Measurements from ENCODE around the gene HLCS.
"Not testable (repeated sequence)": the region's sequence is repeated elsewhere in the genome, so short reads cannot be mapped to it uniquely, and the experiment has no call there.

HLCS gene

GRCh38 chr21:36955783-36956182, 10.7 kb downstream of the HLCS start:
- no peak for DNase-seq

- DNase-seq, result not testable (repeated sequence)
Measured at GRCh38 chr21:36952331-36952730, 14.1 kb downstream of the HLCS start.

- no peak for DNase-seq
Measured at GRCh38 chr21:36949171-36950141, 17.0 kb downstream of the HLCS start.

- no peak for DNase-seq
Measured at GRCh38 chr21:36948686-36949085, 17.8 kb downstream of the HLCS start.

DNA sequence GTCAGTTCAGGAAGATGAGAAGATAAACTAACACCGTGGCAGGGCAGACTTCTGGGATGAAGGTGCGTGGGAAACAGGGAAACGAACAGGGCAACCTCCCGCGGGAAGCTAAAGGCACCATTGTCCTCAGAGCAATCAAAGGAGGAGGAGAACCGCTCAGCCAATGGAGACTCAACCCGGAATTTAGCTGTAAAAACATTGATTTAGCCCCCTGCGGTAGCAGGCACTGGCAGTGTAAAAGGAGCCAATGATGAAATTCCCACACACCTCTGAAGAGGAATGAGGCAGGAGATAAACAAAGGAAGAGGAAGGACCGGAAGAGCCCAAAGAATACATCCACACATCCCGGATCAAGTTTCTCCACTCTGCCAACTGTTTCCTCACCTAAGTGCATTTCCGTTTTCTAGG, 19.5 kb downstream of the HLCS start:
- no peak for DNase-seq

DNA sequence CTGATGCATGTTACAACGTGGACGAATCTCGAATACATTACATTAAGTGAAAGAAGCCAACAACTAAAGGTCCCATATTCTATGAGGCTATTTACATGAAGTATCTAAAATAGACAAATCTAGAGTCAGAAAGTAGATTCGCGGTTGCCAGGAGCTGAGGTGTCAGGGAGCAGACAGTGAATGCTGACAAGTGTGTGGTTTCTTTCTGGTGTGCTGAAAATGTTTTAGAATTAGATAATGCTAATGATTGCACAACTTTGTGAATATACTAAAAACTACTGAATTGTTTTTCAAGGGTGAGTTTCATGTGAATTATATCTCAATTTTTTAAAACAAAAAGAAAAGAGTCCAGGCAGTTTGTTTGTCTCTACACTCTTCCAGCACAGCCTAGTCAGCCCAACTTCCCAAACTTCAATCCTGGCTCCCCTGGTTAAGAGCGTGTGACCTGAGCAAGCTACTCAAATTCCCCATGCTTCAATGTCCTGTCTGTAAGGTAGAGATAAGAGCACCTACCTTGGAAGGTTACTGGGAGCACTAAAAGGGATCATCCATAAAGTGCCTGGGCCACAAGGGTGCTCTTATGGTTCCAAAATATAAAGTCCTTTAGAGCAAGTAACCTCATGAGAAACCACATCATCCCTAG, 20.9 kb downstream of the HLCS start:
- no peak for DNase-seq

DNA sequence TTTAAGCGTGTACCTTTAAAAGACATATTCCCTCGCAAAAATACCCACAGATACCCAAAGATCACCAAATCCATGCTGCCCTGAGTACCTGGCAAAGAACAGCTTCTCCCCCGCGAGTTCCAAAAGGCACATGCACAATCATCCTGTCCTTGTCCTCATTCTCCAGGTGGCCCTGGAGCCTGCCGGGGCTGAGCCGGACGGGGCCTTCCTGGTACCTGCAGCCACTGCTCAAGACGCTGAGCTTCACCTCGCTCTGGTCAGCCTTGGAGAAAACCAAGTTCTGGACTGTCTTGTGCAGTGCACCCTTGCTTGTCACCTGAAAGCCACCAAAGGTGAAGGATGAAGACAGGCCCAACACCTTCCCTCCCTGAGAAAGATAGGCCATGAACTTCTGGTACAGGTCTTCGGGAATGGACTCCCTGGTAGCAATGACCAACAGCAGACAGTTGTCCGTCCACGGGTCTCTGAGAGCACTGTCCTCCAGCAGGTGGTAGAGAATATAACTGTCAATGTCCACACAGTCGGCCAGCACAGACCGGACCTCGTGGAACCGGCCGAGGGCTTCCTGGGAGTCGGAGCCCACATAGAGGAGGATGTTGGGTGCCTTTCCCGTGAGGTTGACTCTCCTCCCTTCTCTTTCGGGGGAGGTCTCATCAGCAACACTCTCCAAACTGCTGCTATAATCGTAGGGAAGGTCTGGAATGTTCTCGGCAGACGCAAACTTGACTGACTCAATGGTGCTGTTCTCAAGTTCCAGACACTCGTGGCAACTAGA, 29.9 kb downstream of the HLCS start:
- no peak for DNase-seq

DNA sequence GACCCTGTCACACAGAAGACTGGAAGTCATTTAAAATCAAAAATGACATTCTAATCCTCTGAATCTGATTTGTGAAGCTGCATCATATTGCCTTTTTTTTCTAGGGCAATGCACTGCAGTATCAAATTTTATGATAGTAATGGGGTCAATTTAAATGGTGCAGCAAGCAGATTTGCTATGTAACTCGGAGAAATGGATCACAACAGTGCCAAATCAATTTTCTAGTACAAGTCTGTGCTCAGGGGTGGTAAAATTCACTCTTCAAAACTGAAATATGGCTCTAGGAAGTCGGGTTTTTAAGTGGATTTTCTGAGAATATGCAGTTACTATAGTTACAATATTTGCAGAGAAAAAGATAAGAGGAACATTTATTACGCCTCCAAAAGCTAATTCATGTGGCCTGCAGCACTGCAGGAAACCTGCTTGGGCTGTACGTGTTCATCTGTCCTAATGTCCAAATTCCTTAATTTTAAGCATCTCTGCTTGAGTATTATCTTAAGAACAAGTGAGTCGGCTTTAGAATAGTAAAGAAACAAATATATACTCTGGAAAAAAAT, 31.5 kb downstream of the HLCS start:
- no peak for DNase-seq

- no peak for DNase-seq
Measured at GRCh38 chr21:36932161-36932816, 34.2 kb downstream of the HLCS start.

DNA sequence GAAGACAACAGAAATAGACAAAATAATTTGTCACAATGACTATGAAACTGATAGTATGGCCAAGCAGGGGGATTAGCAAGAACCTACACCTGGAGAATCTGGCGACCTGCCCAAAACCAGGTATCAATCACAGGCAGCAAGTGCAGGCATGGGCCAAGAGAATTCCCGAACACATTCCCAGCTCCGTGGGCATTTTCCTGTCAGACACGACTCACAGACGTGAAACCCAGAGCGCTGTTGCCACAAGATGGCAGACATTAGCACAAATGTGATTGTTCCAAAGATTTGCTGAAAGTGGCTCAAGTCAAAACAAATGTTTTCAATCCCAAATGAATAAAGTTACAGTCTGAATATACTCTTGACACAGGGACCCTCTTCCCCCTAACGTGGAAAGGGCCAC, 36.8 kb downstream of the HLCS start:
- DNase-seq, result no peak

DNA sequence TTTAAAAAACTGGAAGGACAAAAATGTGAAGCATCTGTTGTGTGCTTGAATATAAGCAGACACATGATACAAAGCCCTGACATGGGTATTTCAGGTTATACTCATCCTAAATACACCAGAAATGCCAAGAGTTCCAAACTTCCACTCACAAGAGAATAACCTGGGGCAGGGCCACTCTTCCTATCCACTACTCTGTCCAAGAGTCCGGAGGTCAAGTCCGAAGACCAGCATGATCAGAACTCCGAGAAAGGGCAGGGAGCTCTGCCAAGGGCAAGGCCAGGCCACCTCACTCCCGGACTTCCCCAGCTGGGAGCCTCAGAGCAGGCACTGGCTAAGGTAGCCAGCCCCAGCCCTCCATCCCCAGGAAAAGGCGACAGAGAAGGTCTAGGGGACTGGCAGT, 37.5 kb downstream of the HLCS start:
- no peak for DNase-seq

GRCh38 chr21:36927719-36928117, 38.8 kb downstream of the HLCS start:
- peak; percentile 85 for DNase-seq

DNA sequence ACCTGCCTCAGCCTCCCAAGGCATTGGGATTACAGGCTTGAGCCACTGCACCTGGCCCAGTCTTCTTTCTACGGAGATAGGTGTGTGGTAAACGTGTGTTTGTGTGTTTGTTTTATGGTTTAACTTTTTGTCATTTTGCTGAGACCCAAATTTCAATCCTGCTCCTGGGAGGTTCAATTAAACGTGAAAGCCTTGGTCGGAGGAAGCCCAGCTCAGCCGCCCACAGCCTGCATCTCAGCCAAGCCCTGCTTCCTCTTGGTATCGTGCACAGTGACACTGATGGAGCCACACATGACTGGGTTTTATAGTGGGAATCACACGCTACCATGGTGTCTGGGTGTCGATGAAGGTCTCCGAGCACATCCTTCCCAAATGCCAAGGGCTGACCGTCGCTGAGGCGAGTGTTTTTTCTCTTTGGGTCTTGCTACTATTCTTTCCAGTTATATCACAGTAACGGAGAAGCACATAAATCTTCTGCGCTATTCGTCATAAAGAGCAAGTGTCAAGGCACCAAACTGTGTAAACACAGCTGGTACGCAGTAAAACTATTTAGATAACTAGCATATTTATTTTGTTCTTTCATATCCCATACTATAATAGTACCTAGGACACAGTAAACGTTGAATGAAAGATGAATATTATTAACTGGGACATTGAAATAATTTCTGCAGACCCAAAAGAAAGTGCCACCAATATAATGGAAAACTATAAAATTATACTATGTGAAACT, 39.3 kb downstream of the HLCS start:
- no peak for DNase-seq

- DNase-seq, result no peak
Measured at GRCh38 chr21:36923270-36923669, 43.2 kb downstream of the HLCS start.

GRCh38 chr21:36922861-36923260, 43.6 kb downstream of the HLCS start:
- DNase-seq, result no peak

GRCh38 chr21:36918291-36918690, 48.2 kb downstream of the HLCS start:
- DNase-seq, result no peak

- DNase-seq, result peak; percentile 46
Measured at GRCh38 chr21:36917471-36918158, 48.9 kb downstream of the HLCS start.

DNA sequence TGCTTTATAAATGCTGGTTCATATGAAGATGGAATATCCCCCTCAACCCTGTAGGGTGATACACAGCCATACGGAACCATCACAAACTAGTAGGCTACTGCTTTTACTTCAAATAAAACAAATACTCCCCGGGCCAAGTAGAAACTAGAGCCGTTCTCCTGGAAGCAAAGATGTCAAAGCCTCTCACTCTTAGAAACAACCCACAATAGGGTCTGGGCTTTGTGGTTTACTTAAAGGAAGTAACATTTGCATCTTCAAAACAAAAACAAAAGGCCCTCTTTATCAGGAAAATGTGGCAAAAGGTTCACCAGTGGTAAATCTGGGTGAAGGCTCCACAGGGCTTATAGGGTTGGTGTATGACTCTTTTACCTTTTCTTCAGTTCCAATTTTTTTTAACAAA, 49.8 kb downstream of the HLCS start:
- DNase-seq, result no peak

- no peak for DNase-seq
Measured at GRCh38 chr21:36915696-36916245, 50.7 kb downstream of the HLCS start.

- no peak for DNase-seq
Measured at GRCh38 chr21:36915014-36915695, 51.3 kb downstream of the HLCS start.
